ENCODE results near the gene PIM2. TPM values are rescaled to one million over a fixed set of nuclear protein-coding genes. Genes with fewer than 3 reads are reported as not detected.
A peak's percentile ranks its signal among the peaks of the same experiment; 100 is the strongest.

The PIM2 gene
- total RNA-seq, 2 donors from 2014 or later = 2.3 to 7.9 TPM

GRCh38 chrX:48899078-48899410, 19.8 kb downstream of the PIM2 start:
- TF ChIP-seq CTCF (IDR thresholded peaks at IDR 0.05) (no peak), POLR2A (IDR thresholded peaks at IDR 0.05) (no peak)
- Histone ChIP-seq H3K27ac (no peak overlapping the region), H3K4me1 (peaks cover 22% of the 10 kb centered on the region), H3K9me3 (no peaks in the 10 kb centered on the region), H3K27me3 (no peaks in the 10 kb centered on the region), H3K36me3 (replicated peaks in 1 of 2; ENCODE audit: insufficient read depth in 1 of 2, low read depth in 2 of 2) (peaks cover 0 to 5% of the 10 kb centered on the region in 2 donors), H3K4me3 (no peak overlapping the region)
- no peak for DNase-seq
- WGBS, 2 donors = 71% methylated on average over 7 of the region's 8 CpGs; no CpG with 5 or more reads in 1 of the 2 donors
- ATAC-seq = no peak
- intact Hi-C loops (cut with DNase I) = no loop called here

- 0% methylated on average over 48 of the region's 49 CpGs; no CpG with 5 or more reads in 1 of the 2 donors for WGBS, 2 donors
- peak within 1 kb of the TSS; percentile 92 to 98 (median 94) for H3K27ac ChIP-seq
- H3K4me1 ChIP-seq = peaks cover 22% of the 10 kb centered on the region
- no peaks in the 10 kb centered on the region for H3K9me3 ChIP-seq
- DNase-seq = peak; percentile 90 to 96 (median 92)
- peak within 1 kb of the TSS; percentile 32 to 44 for H3K4me3 ChIP-seq
- peaks cover 0 to 5% of the 10 kb centered on the region in 2 donors for H3K36me3 ChIP-seq (replicated peaks in 1 of 2; ENCODE audit: insufficient read depth in 1 of 2, low read depth in 2 of 2)
- intact Hi-C loops (cut with DNase I) = no loop called here
- ATAC-seq = peak; percentile 94
- peak; percentile 63 to 89 (median 87) for TF ChIP-seq POLR2A (IDR thresholded peaks at IDR 0.05)
- no peak for TF ChIP-seq CTCF (IDR thresholded peaks at IDR 0.05)
- no peaks in the 10 kb centered on the region for H3K27me3 ChIP-seq
Measured at GRCh38 chrX:48897625-48898306, 21.1 kb downstream of the PIM2 start, which contains the start of the genes PQBP1 and TIMM17B. PQBP1 (plus strand) TSS chrX:48897930; CDS start chrX:48898510, 580 bp downstream. TIMM17B (minus strand) TSS chrX:48897768; CDS start chrX:48897749, 19 bp downstream.

- H3K36me3 ChIP-seq (replicated peaks in 1 of 2; ENCODE audit: insufficient read depth in 1 of 2, low read depth in 2 of 2) = peaks cover 0 to 5% of the 10 kb centered on the region in 2 donors
- intact Hi-C loops (cut with DNase I) = no loop called here
- H3K27ac ChIP-seq = peak overlapping the region; percentile 92 to 98 (median 94)
- H3K4me3 ChIP-seq = peak overlapping the region; percentile 32 to 44
- DNase-seq (peak; percentile 80 to 86 (median 82)), ATAC-seq (peak; percentile 60)
- no peak for TF ChIP-seq CTCF (IDR thresholded peaks at IDR 0.05)
- no peak for TF ChIP-seq POLR2A (IDR thresholded peaks at IDR 0.05)
- 0% methylated on average over 12 to 28 of the region's 38 CpGs for WGBS, 2 donors
- H3K27me3 ChIP-seq = no peaks in the 10 kb centered on the region
- H3K9me3 ChIP-seq = no peaks in the 10 kb centered on the region
- peaks cover 22% of the 10 kb centered on the region for H3K4me1 ChIP-seq
Measured at GRCh38 chrX:48897157-48897624, 21.6 kb downstream of the PIM2 start.

- Histone ChIP-seq H3K36me3 (replicated peaks in 1 of 2; ENCODE audit: insufficient read depth in 1 of 2, low read depth in 2 of 2) (peaks cover 0 to 1% of the 10 kb centered on the region in 2 donors), H3K27ac (peak overlapping the region; percentile 92 to 98 (median 94)), H3K27me3 (no peaks in the 10 kb centered on the region), H3K9me3 (no peaks in the 10 kb centered on the region), H3K4me1 (peaks cover 22% of the 10 kb centered on the region), H3K4me3 (no peak overlapping the region)
- 18 to 33% methylated on average over 1 to 7 of the region's 9 CpGs for WGBS, 2 donors
- ATAC-seq (no peak), DNase-seq (no peak)
- intact Hi-C loops (cut with DNase I) = no loop called here
- TF ChIP-seq POLR2A (IDR thresholded peaks at IDR 0.05) (no peak), CTCF (IDR thresholded peaks at IDR 0.05) (no peak)
Measured at GRCh38 chrX:48896611-48897011, 22.2 kb downstream of the PIM2 start.
